Panc1 (cell line): ENCODE measurements around the gene PTPRF. TPM values are rescaled to one million over a fixed set of nuclear protein-coding genes. Genes with fewer than 3 reads are reported as not detected.

ENCODE experiments used
- ATAC-seq: fragments of 200-7000 bp; cut with Tn5 transposase; 2 replicates; pipeline ENCODE4 v1.9.1; 2020; ENCODE audit warnings: mild to moderate bottlenecking, moderate library complexity
- BruUV-seq: library from RNA; stranded (reverse); fragments of 400-500 nt; replicated peaks from 2 replicates; lab custom pipeline; 2021; lab: Mats Ljungman, UMichigan
- CTCF ChIA-PET: fragments of 300-600 bp; sonication (Branson Sonifier 250); formaldehyde crosslinking; loops from one replicate; lab custom pipeline; 2022; ENCODE audit warnings: antibody characterized with exemption; lab: Charles Lee
- POLR2A ChIA-PET: fragments of 300-600 bp; sonication (Branson Sonifier 250); formaldehyde crosslinking; loops from one replicate; lab custom pipeline; 2022; ENCODE audit warnings: antibody characterized with exemption; lab: Charles Lee
- DNase-seq: peaks from one replicate; pipeline ENCODE4 v3.0.0-alpha.2; 2010; ENCODE audit warnings: low read depth, low spot score
- H3K27ac ChIP-seq: 2 replicates; pipeline ENCODE4 v1.5.1; 2011; ENCODE audit warnings: mild to moderate bottlenecking, low read length, inconsistent platforms
- H3K27me3 ChIP-seq: fragments of 200-500 bp; sonication (Bioruptor generic); 2 replicates; pipeline ENCODE4 v1.6.0; 2014; ENCODE audit warnings: low read length, inconsistent platforms; ENCODE audit not compliant: control insufficient read depth, insufficient read depth
- H3K36me3 ChIP-seq: fragments of 200-500 bp; sonication (Bioruptor generic); 2 replicates; pipeline ENCODE4 v1.5.1; 2014; ENCODE audit warnings: inconsistent platforms, mild to moderate bottlenecking, low read length, moderate library complexity; ENCODE audit not compliant: control insufficient read depth, insufficient read depth
- H3K4me1 ChIP-seq: 2 replicates; pipeline ENCODE4 v1.5.1; 2011; ENCODE audit warnings: inconsistent platforms, mild to moderate bottlenecking, low read length, moderate library complexity; ENCODE audit not compliant: control insufficient read depth, insufficient read depth
- H3K4me3 ChIP-seq, 2 experiments: 2 replicates each; pipeline ENCODE4 v1.5.1; 2011 to 2012; ENCODE audit warnings: low read depth in 2 of 2, low read length in 2 of 2, mild to moderate bottlenecking in 2 of 2, inconsistent platforms in 1 of 2, moderate library complexity in 1 of 2
- H3K9me3 ChIP-seq: fragments of 200-500 bp; sonication (Bioruptor generic); 2 replicates; pipeline ENCODE4 v1.5.1; 2014; ENCODE audit warnings: low read depth, mild to moderate bottlenecking, inconsistent platforms, low read length, moderate library complexity; ENCODE audit not compliant: control insufficient read depth, insufficient read depth
- CTCF ChIP-seq: fragments of 450-650 bp; IDR thresholded peaks from 2 replicates; pipeline ENCODE4 v1.5.1; 2017; ENCODE audit warnings: mild to moderate bottlenecking
- POLR2AphosphoS5 ChIP-seq: IDR thresholded peaks from 2 replicates; pipeline ENCODE4 v1.6.1; 2012; ENCODE audit warnings: mild to moderate bottlenecking, low read depth, low read length, moderate library complexity
- SIN3A ChIP-seq: IDR thresholded peaks from 2 replicates; pipeline ENCODE4 v1.6.1; 2012; ENCODE audit warnings: low read depth, mild to moderate bottlenecking, low read length, moderate library complexity, borderline replicate concordance; ENCODE audit not compliant: insufficient read depth
- TCF7L2 ChIP-seq: IDR thresholded peaks from 2 replicates; pipeline ENCODE4 v1.6.1; 2011; ENCODE audit warnings: mild to moderate bottlenecking, low read depth, low read length, inconsistent platforms
- in situ Hi-C: cut with HindIII; loops from 2 replicates; pipeline ENCODE4 v1.10.0; 2016; ENCODE audit warnings: low sequenced_read_pairs, low pct_unique_long_range_greater_than_20kb
- intact Hi-C: fragments of 100-400 bp; cut with micrococcal nuclease; formaldehyde crosslinking; loops from one replicate; pipeline ENCODE4 v1.10.0; 2022; ENCODE audit not compliant: unreplicated experiment
- total RNA-seq: library from RNA; stranded (reverse); gene quantifications from one replicate; pipeline ENCODE4 v1.2.1, GENCODE V29; 2021; ENCODE audit not compliant: unreplicated experiment
- TF ChIP-seq, protein P1 (sequence below), 2 experiments: IDR thresholded peaks; 2 replicates each; pipeline ENCODE4 v1.6.1; 2011 to 2012; ENCODE audit warnings: low read depth in 2 of 2, control low read depth in 1 of 2, low read length in 1 of 2, mild to moderate bottlenecking in 1 of 2, moderate library complexity in 1 of 2; ENCODE audit not compliant: insufficient read depth in 1 of 2

The PTPRF gene
- total RNA-seq, 1 experiment from 2014 or later, result 77.5 TPM

DNA sequence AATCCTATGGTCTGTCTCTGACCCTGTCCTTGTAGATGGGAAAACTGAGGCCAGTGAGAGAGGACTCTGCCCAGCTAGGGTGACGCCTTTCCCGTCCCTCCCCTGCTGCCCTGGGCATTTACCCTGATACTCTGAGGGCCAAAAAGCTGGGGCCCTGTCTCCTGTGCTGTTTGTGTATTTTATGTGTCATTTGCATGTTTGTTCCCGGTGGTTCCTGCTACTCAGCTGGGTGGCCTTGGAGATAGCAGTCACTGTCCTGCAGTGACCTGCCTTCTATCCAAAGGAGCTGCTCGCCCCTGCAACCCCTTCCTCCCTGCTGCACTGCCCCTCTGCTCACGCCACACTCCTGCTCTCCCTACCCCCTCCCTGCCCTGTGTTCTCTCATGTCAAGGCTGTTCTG is 78.1 kb downstream of the PTPRF start:
- no peaks in the 10 kb centered on the region for H3K9me3 ChIP-seq
- H3K4me1 ChIP-seq, result no peaks in the 10 kb centered on the region
- intact Hi-C loops, result no loop called here
- DNase-seq (no peak), ATAC-seq (no peak)
- ChIA-PET POLR2A (no interaction called here), CTCF (no interaction called here)
- TF ChIP-seq CTCF (no peak), POLR2AphosphoS5 (no peak), TCF7L2 (no peak), SIN3A (no peak)
- TF ChIP-seq, protein P1, sequence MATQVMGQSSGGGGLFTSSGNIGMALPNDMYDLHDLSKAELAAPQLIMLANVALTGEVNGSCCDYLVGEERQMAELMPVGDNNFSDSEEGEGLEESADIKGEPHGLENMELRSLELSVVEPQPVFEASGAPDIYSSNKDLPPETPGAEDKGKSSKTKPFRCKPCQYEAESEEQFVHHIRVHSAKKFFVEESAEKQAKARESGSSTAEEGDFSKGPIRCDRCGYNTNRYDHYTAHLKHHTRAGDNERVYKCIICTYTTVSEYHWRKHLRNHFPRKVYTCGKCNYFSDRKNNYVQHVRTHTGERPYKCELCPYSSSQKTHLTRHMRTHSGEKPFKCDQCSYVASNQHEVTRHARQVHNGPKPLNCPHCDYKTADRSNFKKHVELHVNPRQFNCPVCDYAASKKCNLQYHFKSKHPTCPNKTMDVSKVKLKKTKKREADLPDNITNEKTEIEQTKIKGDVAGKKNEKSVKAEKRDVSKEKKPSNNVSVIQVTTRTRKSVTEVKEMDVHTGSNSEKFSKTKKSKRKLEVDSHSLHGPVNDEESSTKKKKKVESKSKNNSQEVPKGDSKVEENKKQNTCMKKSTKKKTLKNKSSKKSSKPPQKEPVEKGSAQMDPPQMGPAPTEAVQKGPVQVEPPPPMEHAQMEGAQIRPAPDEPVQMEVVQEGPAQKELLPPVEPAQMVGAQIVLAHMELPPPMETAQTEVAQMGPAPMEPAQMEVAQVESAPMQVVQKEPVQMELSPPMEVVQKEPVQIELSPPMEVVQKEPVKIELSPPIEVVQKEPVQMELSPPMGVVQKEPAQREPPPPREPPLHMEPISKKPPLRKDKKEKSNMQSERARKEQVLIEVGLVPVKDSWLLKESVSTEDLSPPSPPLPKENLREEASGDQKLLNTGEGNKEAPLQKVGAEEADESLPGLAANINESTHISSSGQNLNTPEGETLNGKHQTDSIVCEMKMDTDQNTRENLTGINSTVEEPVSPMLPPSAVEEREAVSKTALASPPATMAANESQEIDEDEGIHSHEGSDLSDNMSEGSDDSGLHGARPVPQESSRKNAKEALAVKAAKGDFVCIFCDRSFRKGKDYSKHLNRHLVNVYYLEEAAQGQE (IDR thresholded peaks at IDR 0.05; ENCODE audit: insufficient read depth in 1 of 2, low read depth in 2 of 2, low read length in 1 of 2), result no peak
- BruUV-seq, result no TSS peak
- H3K4me3 ChIP-seq, result no peak overlapping the region
- no peaks in the 10 kb centered on the region for H3K27me3 ChIP-seq
- no peak overlapping the region for H3K27ac ChIP-seq
- in situ Hi-C loops, result no loop called here
- H3K36me3 ChIP-seq, result no peaks in the 10 kb centered on the region

GRCh38 chr1:43610339-43610738 is 79.7 kb downstream of the PTPRF start:
- intact Hi-C loops, result no loop called here
- H3K27me3 ChIP-seq, result no peaks in the 10 kb centered on the region
- BruUV-seq, result no TSS peak
- ATAC-seq, result no peak
- CTCF ChIA-PET, result no interaction called here
- no peak overlapping the region for H3K4me3 ChIP-seq
- H3K36me3 ChIP-seq, result no peaks in the 10 kb centered on the region
- H3K27ac ChIP-seq, result no peak overlapping the region
- TF ChIP-seq CTCF (no peak), TCF7L2 (no peak), SIN3A (no peak), POLR2AphosphoS5 (no peak)
- TF ChIP-seq, protein P1 (IDR thresholded peaks at IDR 0.05; ENCODE audit: insufficient read depth in 1 of 2, low read depth in 2 of 2, low read length in 1 of 2), result no peak
- no peaks in the 10 kb centered on the region for H3K9me3 ChIP-seq
- H3K4me1 ChIP-seq, result no peaks in the 10 kb centered on the region
- in situ Hi-C loops, result no loop called here
- POLR2A ChIA-PET, result no interaction called here
- DNase-seq, result no peak
